DOHH2 (cell line): Measurements from ENCODE around the gene APOO.

Experiments used
- EZH2phosphoT487 ChIP-seq: fragments of 200-600 bp; sonication (generic); IDR thresholded peaks from 2 replicates; pipeline ENCODE4 v1.6.1; 2017; ENCODE audit warnings: borderline replicate concordance, mild to moderate bottlenecking, antibody characterized with exemption, low read length, moderate library complexity, mixed read lengths
- TF ChIP-seq, protein P1 (sequence below): fragments of 200-600 bp; sonication (generic); IDR thresholded peaks from one replicate; pipeline ENCODE4 v1.5.1; 2014; ENCODE audit warnings: antibody characterized with exemption, mild to moderate bottlenecking, low read depth, low read length; ENCODE audit not compliant: poor library complexity, severe bottlenecking

DNA sequence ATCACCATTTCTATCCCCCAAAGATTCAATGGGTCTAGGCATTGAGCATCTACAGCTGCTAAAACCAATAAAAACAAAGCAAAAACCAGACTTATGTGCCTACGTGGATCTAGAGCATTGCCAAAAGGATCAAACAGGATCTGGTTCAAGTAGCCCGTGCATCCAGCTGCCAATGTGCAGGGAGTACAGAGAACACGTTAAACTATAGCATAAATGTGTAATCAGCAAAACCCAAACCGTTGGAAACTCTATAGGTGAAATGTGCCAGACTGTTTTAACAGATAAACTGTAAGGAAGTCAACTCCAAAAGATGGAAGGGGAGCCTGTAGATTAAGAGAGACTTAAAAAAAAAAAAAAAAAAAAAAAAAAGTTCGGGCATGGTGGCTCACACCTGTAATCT is 58.5 kb downstream of the APOO start:
- TF ChIP-seq, protein P1, sequence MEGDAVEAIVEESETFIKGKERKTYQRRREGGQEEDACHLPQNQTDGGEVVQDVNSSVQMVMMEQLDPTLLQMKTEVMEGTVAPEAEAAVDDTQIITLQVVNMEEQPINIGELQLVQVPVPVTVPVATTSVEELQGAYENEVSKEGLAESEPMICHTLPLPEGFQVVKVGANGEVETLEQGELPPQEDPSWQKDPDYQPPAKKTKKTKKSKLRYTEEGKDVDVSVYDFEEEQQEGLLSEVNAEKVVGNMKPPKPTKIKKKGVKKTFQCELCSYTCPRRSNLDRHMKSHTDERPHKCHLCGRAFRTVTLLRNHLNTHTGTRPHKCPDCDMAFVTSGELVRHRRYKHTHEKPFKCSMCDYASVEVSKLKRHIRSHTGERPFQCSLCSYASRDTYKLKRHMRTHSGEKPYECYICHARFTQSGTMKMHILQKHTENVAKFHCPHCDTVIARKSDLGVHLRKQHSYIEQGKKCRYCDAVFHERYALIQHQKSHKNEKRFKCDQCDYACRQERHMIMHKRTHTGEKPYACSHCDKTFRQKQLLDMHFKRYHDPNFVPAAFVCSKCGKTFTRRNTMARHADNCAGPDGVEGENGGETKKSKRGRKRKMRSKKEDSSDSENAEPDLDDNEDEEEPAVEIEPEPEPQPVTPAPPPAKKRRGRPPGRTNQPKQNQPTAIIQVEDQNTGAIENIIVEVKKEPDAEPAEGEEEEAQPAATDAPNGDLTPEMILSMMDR, result no peak
- no peak for TF ChIP-seq EZH2phosphoT487
